Measurements from ENCODE around the gene MRPL55.

DNA sequence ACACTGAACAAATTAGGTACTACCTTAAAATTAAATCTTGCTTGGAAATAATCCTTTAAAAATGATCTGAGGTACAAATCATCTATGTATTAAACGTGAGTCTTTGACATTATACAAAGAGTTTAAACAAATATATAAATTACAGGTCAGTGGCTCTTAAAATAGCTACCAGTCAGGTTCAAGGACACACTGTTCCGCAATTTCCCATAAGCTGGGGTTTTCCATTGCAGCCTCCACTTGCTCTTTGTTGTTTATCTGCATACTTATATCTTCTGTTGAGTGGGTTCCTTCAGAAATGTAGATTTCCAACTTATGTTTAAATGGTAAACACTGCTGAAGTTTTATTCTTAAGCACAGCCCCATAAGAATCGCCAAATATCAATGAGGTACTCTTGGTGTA is 5.7 kb upstream of the MRPL55 start:
- TF ChIP-seq, protein P1, sequence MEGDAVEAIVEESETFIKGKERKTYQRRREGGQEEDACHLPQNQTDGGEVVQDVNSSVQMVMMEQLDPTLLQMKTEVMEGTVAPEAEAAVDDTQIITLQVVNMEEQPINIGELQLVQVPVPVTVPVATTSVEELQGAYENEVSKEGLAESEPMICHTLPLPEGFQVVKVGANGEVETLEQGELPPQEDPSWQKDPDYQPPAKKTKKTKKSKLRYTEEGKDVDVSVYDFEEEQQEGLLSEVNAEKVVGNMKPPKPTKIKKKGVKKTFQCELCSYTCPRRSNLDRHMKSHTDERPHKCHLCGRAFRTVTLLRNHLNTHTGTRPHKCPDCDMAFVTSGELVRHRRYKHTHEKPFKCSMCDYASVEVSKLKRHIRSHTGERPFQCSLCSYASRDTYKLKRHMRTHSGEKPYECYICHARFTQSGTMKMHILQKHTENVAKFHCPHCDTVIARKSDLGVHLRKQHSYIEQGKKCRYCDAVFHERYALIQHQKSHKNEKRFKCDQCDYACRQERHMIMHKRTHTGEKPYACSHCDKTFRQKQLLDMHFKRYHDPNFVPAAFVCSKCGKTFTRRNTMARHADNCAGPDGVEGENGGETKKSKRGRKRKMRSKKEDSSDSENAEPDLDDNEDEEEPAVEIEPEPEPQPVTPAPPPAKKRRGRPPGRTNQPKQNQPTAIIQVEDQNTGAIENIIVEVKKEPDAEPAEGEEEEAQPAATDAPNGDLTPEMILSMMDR (conservative IDR thresholded peaks at IDR 0.05; ENCODE audit: low read depth, low read length): no peak
- no peak for TF ChIP-seq EZH2 (IDR thresholded peaks at IDR 0.05; ENCODE audit: low read length, unreplicated experiment)
